GM12875 (cell line): Measurements from ENCODE around the gene EBP.

Experiments used
- H3K4me3 ChIP-seq: one replicate; pipeline ENCODE4 v1.5.1; 2011; ENCODE audit warnings: low read depth, low read length, control low read depth
- TF ChIP-seq, protein P1 (sequence below): IDR thresholded peaks from 2 replicates; pipeline ENCODE4 v1.5.1; 2011; ENCODE audit warnings: low read depth, mild to moderate bottlenecking, control low read depth, inconsistent platforms, low read length, moderate library complexity, borderline replicate concordance; ENCODE audit not compliant: insufficient read depth

EBP gene

DNA sequence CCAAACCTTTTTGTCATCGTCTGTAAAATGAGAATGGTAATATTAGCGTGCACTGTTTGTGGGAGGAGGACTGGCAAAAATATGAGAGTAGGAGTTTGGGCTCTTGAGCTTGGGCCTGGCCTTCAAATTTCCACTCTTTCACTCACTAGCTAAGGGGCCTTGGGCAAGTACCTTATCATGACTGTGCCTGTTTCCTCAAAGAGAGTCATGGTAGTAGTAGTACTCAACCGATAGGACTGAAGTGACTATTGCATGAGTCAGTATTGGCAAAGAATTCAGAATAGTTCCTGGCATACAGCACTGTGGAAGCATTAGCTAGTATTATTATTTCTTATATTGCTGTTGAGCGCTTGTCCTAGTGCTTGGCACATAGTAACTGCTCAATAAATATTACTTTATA is 36.7 kb downstream of the EBP start:
- TF ChIP-seq, protein P1, sequence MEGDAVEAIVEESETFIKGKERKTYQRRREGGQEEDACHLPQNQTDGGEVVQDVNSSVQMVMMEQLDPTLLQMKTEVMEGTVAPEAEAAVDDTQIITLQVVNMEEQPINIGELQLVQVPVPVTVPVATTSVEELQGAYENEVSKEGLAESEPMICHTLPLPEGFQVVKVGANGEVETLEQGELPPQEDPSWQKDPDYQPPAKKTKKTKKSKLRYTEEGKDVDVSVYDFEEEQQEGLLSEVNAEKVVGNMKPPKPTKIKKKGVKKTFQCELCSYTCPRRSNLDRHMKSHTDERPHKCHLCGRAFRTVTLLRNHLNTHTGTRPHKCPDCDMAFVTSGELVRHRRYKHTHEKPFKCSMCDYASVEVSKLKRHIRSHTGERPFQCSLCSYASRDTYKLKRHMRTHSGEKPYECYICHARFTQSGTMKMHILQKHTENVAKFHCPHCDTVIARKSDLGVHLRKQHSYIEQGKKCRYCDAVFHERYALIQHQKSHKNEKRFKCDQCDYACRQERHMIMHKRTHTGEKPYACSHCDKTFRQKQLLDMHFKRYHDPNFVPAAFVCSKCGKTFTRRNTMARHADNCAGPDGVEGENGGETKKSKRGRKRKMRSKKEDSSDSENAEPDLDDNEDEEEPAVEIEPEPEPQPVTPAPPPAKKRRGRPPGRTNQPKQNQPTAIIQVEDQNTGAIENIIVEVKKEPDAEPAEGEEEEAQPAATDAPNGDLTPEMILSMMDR: no peak
- no peak overlapping the region for H3K4me3 ChIP-seq

DNA sequence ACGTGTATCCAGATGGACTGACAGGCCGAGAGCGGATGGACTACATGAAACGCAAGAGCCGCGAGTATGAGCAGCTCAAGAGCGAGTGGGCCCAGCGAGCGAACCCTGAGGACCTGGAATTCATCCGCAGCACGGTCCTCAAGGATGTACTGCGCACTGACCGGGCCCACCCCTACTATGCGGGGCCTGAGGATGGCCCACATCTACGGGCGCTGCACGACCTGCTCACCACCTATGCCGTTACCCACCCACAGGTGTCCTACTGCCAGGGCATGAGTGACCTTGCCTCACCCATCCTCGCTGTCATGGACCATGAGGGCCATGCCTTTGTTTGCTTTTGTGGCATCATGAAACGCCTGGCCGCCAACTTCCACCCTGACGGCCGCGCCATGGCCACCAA is 38.0 kb downstream of the EBP start:
- no peak overlapping the region for H3K4me3 ChIP-seq
- TF ChIP-seq, protein P1: no peak

DNA sequence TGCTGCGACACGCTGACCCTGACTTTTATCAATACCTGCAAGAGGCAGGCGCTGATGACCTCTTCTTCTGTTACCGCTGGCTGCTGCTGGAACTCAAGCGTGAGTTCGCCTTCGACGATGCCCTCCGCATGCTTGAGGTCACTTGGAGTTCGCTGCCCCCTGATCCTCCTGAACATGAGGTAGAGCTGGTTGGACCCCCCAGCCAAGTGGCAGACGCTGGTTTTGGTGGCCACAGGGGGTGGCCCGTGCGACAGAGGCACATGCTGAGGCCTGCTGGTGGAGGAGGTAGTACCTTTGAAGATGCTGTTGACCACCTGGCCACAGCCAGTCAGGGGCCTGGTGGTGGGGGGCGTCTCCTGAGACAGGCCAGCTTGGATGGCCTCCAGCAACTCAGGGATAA is 38.4 kb downstream of the EBP start:
- no peak overlapping the region for H3K4me3 ChIP-seq
- TF ChIP-seq, protein P1: no peak

DNA sequence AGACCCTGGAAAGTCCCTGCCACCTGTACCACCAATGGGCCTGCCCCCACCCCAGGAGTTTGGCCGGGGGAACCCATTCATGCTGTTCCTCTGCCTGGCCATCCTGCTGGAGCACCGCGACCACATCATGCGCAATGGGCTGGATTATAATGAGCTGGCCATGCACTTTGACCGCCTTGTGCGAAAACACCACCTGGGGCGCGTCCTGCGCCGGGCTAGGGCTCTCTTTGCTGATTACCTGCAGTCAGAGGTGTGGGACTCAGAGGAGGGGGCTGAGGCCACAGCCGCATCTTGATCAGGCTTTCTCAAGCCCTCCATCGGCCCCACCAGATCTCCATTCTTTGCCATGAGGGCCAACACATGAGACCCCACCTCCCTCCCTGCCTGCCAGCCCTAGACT is 39.1 kb downstream of the EBP start:
- no peak overlapping the region for H3K4me3 ChIP-seq
- TF ChIP-seq, protein P1: no peak

DNA sequence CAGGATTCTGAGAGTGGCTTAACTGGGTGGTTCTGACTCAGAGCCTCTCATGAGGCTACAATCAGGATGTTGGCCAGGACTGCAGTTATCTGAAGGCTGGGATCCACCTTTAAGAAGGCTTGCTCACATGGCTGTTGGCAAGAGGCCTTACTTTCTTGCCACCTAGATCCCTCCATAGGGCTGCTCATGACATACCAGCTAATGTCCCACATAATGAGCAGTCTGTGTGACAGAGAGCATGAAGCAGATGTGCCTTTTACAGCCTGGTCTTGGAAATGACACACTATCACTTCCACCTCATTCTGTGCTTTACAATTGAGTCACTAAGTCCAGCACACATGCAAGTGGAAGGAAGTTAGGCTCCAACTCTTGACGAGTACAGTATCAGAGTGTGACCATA is 48.4 kb downstream of the EBP start:
- H3K4me3 ChIP-seq: no peak overlapping the region
- TF ChIP-seq, protein P1: no peak

DNA sequence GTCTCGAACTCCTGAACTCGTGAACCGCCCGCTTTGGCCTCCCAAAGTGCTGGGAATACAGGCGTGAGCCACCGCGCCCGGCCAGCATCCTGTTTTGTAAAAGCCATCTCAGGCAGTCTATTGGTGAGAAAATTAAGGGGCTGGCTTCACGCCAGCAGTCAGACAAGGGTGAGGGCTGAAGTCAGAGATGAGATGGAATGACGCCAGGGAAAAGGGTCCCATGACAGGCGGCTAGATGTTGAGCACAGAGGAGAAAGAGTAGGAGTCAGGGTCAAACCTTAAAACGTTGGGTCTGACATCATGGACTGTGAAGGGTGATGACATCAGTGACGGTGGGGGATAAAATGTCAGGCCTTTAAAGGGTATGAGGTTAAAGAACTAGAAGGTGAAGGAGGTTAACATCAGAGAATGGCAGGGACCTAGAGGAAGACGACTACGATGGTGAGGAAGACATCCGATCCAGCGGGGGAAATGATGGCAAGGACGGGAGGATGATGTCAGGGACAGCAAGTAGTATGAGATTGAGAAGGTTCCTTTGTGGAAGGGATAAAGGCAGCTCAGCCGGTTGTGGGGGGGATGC is 52.2 kb downstream of the EBP start:
- TF ChIP-seq, protein P1: no peak
- peak overlapping the region; percentile 87 for H3K4me3 ChIP-seq

DNA sequence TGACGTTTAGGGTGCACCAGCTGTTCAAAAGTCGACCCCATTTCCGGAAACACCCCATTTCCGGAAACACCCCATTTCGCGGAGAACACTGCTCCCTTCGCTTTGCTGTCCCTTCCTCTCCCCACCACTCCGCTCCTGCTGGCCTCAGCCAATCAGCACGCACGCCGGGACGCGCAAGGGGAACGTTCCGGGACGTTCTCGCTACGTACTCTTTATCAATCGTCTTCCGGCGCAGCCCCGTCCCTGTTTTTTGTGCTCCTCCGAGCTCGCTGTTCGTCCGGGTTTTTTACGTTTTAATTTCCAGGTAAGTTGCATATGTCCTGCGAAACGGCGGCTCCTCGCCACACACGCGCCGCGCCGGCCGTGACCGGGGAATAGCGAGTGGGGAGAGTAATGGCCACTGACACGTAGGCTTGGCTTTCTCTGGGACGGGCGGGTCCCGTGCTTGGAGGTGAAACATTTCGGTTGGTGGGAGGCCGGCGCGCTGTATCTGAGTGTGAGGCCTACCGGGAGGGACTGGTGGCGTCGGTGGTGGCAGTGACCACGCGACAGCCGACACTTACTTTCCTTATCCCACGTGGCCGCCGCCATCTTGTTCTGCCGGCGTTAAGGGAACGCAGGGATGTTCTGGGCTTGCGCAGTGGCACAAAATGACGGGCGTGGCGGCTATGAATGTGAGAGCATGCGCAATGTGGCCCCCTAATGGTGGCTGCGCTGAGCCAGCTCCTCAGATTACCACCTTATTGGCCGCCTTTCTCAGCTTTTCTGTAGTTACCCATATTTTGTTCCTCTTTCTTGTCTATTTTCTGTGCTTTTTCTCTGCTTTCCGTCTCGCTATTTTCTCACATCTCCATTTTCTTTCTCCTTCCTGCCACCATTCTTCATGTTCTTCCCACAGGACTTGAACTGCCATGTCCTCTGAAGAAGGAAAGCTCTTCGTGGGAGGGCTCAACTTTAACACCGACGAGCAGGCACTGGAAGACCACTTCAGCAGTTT is 53.0 kb downstream of the EBP start, which contains the start of gene RBM3:
Gene RBM3, plus strand, starts transcription at position 215 of the 997 bp plus-strand sequence. Its CDS starts 697 bp downstream, at position 912.
- peak within 1 kb of the TSS; percentile 87 for H3K4me3 ChIP-seq
- TF ChIP-seq, protein P1: peak; percentile 25; the same call in 1 of the 2 replicates
